Astrocyte (in vitro differentiated cells and primary cell): ENCODE results near the gene ZEB2.

Experiments
- CTCF ChIP-seq: IDR thresholded peaks from 2 replicates; pipeline ENCODE4 v1.5.1; 2011; ENCODE audit warnings: low read depth, mild to moderate bottlenecking, inconsistent platforms, low read length, moderate library complexity; ENCODE audit not compliant: insufficient read depth
- EZH2 ChIP-seq: IDR thresholded peaks from 2 replicates; pipeline ENCODE4 v1.6.1; 2012; ENCODE audit warnings: mild to moderate bottlenecking, low read length, inconsistent platforms; ENCODE audit not compliant: insufficient read depth

DNA sequence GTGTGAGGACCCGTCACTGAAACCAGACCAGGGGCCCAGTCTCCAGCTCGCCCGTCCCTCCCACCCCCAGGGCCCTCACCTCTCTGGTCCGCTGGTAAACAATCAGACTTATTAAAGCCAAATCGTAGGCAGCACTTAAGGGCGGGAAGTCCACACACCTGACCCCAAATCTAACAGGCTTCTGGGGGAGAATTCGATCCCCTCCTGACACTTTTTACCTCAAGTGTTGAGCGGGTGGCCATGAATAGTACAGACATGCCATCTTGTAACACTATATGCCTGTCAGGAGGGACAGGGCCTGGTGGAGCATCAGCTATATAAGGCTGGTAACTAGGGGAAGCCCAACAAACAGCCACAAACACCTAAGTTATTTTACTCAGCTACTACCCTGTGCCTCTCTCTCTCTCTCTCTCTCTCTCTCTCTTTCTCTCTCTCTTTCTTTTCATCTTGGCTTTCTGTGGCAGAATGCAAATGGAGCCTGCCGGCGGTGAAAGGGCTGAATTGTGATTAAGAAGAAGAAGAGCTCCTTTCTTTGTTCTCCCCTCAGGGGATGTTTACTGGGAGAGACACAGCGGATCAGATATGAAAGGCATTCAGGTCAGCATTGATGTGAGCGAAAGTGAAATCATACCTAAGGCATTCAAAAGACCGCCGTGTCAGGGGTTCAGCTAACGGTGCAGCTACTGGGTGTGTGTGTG lies 9.5 kb downstream of the ZEB2 start:
- TF ChIP-seq CTCF: no peak
- no peak for TF ChIP-seq EZH2
